ENCODE results near the gene METTL13.
"Not testable (repeated sequence)": the region's sequence is repeated elsewhere in the genome, so short reads cannot be mapped to it uniquely, and the experiment has no call there.

The METTL13 gene

DNA sequence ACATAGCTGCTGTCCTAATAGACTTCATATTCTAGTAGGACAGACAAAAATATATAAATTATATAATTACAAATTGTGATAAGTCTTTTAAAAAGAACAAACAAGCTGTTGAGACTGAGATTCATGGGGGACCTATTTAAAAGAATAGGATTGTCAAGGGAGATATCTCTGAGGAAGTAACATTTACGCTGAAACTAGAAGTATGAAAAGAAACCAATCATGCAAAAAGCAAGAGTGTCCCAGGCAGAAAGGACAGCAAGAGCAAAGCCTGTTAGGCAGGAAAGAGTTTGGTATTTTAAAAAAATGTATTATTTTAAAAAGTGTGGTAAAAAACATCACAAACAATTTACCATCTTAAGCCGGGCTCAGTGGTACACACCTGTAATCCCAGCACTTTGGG lies 9.1 kb upstream of the METTL13 start:
- no peak for DNase-seq

DNA sequence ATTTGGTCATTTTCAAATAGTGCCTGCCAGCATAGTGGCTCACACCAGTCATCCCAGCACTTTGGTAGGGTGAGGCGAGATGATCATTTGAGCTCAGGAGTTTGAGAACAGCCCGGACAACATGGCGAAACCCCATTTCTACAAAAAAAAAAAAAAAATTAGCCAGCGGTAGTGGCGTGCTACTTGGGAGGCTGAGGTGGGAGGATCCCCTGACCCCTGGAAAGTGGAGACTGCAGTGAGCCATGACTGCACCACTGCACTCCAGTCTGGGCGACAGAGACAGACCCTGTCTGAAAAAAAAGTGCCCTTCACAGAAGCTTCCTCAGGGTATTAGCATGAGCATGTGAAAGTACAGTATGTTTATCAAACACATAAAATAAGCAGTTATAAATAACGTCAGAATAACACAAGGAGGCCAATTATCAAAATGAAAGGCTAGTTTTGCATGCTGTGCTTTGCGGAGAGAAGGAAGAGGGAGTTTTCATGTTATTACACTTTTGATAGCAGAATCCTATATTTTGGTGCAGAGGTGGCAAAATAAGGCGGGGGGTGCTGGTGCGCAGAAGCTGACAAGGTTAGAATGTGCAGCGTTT lies 781 bp upstream of the METTL13 start:
- no peak for DNase-seq

DNA sequence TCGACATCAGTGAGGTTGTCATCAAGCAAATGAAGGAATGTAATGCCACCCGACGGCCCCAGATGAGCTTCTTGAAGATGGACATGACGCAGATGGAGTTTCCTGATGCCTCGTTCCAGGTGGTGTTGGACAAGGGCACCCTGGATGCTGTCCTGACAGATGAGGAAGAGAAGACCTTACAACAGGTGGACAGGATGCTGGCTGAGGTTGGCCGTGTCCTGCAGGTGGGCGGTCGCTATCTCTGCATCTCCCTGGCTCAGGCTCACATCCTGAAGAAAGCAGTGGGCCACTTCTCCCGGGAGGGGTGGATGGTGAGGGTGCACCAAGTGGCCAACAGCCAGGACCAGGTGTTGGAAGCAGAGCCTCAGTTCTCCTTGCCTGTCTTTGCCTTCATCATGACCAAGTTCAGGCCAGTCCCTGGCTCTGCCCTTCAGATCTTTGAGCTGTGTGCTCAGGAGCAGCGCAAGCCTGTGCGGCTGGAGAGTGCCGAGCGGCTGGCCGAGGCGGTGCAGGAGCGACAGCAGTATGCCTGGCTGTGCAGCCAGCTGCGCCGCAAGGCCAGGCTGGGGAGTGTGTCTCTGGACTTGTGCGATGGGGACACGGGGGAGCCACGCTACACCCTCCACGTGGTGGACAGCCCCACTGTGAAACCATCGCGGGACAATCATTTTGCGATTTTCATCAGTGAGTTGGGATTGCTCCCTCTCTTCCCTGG lies 2.5 kb downstream of the METTL13 start:
- DNase-seq: no peak

DNA sequence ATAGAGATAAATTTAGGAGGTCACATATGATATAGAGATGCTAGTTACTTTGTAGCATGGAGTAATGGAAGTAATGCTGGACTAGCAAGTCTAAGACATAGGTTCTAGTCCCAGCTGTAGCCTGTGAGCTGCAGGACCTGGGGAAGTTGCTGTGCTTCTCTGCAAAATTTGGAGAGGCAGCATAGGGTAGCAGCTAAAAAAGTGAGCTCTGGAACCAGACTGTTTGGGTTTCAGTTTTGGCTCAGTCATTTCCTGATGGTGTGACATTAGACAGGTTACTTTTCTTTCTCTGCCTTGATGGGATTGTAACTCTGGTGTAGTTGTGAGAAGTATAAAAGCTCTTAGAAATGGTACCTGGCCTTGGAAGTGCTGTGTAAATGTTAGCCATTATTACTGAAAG lies 3.3 kb downstream of the METTL13 start:
- DNase-seq: no peak

DNA sequence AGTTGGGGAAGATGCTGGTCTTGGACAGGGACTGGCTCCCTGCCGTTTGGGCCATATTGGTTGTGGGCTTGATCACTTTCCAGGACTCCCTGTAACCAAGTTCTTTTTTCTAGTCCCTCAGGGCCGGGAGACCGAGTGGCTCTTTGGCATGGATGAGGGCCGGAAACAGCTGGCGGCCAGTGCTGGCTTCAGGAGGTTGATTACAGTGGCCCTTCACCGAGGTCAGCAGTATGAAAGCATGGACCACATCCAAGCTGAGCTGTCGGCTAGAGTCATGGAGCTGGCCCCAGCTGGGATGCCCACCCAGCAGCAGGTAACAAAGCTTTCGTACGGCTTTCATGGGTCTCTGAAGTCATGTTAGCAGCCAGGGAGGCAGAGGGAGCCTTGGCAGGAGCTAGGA lies 4.3 kb downstream of the METTL13 start:
- DNase-seq: no peak

DNA sequence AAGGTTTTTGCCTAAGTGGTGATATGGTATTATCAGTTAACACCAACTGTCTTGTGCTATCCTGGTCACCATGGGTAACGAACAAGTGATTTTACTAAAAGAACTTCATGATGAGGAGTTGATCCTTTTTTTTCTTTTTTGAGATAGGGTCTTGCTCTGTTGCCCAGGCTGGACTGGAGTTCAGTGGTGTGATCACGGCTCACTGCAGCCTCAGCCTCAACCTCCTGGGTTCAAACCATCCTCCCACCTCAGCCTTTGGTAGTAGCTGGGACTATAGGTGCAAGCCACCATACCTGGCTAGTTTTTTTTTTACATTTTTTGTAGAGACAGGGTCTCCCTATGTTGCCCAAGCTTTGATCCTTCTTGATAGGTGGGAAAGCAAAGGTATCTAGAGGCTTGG lies 5.1 kb downstream of the METTL13 start:
- DNase-seq: no peak

DNA sequence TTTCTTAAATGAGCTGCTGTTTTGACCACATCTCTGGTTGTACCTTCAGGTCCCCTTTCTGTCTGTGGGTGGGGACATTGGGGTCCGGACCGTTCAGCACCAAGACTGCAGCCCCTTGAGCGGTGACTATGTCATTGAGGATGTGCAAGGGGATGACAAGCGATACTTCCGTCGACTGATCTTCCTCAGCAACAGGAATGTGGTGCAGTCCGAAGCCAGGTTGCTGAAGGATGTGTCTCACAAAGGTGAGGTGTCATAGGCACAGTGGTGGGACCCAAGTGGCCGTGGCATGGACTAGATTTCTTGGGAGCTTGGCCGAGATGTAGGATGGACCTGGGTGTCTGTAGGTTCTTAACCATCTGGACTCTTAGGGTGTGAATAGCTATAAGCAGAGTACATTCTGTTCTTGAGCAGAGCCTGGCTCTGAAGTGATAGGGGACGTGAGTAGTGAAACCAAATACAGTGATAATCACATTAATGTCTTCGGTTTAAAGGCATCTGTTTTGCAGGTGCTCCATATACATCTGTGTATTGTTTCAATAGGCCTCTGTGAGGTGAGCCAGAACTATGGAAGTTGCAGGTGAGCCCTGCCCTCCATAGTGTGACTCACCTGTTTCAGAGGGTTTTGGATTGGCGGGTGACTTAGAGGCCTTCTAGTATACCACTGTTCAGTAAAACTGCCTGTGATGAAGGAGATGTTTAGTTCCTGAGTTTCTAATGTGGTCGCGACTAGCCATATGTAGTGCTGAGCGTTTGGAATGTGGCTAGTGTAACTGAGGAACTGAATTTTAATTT lies 6.4 kb downstream of the METTL13 start:
- no peak for DNase-seq

DNA sequence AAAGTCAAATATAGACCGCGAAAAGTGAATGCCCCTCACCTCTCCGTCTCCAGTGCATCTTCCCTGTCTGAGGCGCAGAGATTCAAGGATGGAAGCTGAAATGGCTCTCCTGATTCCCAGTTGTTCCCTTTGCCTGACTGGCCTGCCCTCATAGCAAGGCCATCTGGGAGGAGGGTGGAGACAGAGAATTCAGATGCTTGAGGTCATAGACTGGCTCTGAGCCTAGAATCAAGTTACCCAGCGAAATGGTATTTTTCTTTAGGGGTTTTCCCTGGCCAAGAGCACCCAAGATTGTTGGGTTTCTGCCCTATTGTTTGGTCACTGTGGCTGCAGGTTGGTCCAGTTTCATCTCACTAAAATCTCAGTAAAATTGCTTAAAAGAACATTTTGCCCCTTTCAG lies 7.2 kb downstream of the METTL13 start:
- no peak for DNase-seq

DNA sequence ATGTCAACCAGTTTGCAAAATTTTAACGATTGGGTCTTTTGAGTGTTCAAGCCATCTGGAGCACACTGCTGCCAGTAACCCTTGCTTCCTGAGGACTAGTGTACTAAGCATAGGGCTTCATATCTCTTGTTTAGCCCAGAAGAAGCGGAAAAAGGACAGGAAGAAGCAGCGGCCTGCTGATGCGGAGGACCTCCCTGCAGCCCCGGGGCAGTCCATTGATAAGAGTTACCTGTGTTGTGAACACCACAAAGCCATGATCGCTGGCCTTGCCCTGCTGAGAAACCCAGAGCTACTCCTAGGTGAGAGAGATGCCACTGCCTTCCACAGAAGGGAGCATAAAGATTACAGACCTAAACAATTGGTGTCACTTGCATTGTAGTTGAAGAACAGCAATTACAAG lies 8.9 kb downstream of the METTL13 start:
- no peak for DNase-seq

DNA sequence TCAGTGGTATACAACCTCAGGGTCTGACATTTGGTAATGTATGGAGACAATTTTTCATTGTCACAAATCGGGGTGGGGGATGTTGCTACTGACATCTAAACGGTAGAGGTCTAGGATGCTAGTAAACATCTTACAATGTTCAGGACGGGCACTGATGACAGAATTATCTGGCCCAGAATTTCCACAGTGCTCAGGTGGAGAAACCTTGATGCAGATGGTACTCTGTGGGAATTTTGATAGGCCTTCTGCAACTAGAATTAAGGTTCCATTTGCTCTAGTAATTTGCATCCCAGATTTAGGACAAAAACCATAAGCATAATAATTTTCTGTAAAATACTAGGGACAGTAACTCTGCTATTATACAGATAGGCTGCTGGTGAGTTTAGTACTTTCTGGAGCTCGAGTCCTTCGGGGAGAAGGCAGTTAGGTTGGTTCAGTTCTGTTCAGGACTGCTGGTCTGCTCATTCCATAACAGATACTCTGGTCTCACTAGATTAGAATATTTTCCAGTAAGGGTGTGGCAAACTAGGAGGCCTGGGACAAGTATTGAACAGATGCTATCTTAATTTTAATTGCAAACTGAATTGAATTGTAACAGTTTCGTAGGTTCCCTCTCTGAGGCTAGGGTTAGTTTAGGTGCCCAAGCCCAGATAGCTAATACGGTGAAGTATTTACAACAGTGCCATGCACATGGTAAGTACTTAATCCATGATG lies 11.4 kb downstream of the METTL13 start:
- DNase-seq: no peak

DNA sequence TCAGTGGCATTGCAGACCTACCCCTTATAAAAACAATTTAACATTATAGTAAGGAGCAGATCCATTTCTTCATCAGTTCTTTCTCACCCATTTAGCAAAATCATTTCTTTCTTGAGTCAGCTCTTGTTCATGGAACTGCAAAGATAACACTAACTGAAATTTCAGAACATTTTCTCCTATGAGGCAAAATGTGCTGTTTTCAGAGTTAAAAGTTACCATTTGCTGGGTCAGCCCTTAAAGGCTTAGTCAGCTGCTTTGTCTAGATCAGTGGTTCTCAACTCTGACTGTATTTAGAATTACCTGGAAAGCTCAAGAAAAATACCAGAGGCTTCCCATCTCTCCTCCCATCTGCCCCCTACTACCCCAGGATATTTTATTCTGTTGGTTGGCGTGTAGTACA lies 12.2 kb downstream of the METTL13 start:
- DNase-seq: no peak

DNA sequence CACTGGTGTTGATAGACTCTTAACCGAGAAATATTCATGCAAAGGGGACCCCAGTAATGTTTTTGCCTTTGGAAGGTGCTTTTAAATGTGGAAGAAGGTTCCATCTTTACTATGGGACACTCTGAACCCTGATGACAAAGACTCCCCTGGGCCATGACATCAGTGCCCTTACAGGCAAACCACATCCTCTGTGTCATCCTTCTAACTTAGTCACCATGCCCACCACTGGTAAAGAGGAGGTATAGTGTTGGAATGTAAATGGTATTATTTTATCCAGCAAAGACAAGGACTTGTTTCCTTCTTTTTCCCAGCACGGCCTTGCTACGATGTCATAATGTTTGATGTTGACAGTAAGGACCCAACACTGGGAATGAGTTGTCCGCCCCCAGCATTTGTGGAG lies 12.6 kb downstream of the METTL13 start:
- DNase-seq: no peak

DNA sequence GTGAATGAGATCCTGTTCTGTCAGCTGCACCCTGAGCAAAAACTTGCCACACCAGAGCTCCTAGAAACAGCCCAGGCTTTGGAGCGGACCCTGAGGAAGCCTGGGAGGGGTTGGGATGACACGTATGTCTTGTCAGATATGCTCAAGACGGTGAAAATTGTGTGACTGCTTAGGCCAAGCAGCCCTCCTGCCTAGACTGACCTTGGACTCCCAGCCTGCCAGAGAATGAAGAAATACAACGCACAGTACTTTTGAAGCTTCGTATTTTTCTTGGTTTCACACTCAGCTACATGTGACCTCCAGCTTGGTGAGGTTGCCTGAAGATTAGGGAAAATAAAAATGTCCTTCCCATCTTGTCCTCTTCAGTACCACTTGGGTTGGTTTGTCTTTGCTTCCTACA lies 15.1 kb downstream of the METTL13 start:
- no peak for DNase-seq

DNA sequence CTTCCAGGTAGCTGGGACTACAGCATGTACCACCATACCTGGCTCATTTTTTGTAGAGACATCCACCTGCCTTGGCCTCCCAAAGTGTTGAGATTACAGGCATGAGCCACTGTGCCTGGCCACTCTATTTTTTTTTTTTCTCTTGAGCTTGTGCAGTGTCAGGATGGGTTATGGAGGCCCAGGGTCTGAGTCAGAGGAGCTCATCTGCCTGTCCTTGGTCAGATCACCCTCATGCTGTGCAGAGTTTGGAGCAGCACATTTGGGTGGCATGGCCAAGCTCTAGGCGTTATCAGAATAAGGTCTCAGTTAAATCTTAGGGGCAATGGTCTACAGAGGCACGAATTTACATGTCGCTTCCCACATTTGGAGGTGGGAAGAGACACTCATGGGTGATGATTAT lies 16.9 kb downstream of the METTL13 start:
- no peak for DNase-seq

DNA sequence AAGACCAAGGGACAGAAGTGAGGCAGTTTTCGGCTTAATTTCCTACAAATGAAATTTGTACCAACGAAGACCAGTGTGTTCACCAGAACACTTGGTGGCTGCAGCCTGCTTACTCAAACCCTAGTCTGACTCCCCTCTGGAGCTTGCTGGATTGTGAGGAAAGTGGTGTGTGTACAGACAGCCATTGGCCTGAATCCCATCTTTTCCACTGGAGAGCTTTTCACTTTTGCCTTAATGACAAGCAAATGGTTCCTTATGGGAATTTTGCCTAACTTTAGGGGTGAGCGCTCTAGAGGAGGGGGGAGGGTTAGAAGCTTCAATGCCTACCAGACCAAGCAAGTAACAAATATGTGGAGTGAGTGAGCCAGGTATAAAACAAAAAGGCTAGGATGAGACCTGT lies 17.3 kb downstream of the METTL13 start:
- no peak for DNase-seq

DNA sequence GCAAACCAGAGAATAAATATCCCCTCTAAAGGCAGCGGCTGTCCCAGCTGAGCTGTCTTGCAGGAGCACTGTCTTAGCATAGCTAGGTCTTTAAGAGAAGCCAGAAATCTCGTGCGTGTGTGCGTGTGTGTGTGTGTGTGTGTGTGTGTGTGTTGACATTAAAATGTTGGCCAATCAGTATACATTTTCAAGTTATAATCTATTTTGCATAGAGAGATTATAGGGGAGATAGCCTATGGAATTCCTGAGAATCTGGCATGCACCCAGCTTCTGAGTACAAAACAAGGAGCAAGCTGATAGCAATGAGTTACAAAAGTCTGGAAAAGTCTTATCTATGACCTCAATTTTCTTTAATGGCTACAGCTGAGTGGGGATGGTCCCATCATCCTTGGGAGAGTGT lies 17.7 kb downstream of the METTL13 start:
- no peak for DNase-seq

DNA sequence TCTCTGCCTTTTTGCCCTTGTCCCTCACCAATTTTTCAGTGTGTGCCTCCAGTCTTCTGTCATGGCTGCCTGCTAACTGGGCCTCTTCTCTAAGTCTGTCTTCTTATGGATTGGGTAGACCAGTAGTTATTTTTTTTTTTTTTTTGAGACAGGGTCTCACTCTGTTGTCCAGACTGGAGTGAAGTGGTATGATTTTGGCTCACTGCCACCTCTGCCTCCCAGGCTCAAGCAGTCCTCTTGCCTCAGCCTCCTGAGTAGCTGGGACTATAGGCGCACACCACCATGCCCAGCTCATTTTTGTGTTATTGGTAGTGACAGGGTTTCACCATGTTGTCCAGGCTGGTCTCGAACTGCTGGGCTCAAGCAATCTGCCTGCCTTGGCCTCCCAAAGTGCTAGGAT lies 18.2 kb downstream of the METTL13 start:
- DNase-seq: not testable (repeated sequence)

DNA sequence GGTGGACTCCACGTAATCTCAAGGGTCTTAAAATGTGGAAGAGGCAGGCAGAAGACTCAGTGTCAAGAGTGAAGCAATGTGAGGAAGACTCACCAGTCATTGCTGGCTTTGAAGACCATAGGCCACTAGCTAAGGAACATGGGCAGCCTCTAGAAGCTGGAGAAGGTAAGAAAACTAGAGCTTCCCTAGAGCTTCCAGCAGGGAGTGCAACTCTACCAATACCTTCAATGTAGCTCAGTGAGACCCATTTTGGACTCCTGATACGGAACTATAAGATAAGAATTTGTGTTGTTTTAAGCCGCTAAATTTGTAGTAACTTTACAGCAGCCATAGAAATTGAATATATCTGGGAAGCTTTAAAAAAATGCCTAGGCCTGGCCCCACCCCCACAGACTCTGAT lies 18.9 kb downstream of the METTL13 start:
- DNase-seq: no peak

DNA sequence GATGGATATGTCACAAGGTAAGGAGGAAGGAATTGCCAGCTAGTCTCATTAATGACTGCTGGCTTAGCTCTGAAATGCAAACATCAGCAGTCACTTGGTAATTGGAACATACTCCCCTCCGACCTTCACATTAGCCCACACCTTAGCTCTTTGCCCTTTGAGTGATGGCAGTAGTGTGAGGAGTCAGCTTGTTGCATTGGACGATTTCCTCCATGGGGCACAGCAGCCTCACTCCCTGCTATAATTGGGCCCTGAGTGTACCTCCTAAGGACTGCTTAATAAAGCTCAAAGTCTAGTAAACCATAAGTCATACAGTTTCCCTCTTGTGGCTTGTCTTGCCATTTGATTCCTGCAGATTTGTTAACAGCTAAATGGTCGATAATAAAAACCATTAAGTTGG lies 19.4 kb downstream of the METTL13 start:
- no peak for DNase-seq

DNA sequence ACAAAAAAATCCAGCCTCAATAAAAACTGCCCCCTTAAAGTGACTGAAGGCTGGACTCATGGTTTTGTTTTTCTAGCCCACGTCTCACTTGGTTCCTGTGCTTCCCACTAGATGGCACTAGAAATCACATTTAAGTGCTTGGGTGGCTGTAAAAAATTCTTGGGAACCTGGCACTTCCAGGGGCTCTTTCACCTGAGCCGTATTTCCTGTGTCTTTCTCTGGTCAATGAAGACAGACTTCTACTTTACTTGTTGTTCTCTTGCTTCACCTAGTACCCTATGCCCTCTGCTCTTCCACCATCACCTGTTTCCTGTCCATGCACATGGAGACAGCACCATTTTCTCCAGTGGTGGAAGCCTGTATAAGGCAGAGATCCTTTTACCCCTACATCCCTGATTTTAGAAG lies 20.0 kb downstream of the METTL13 start:
- DNase-seq: peak; percentile 56

DNA sequence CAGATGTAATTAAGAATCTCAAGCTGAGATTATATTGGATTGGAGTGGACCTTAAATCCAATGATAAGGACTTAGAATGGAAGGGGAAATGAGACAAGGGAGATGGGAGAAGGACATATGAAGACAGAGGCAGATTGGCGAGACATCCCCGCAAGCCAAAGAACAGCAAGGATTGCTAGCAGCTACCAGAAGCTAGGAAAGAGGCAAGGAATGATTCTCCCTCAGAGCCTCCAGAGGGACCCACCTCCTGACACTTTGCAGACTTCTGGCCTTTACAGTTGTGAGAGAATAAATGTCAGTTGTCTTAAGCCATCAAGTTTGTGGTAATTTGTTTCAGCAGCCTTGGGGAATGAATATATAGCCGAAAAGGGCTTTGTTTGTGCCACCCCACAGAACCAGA lies 20.7 kb downstream of the METTL13 start:
- no peak for DNase-seq

DNA sequence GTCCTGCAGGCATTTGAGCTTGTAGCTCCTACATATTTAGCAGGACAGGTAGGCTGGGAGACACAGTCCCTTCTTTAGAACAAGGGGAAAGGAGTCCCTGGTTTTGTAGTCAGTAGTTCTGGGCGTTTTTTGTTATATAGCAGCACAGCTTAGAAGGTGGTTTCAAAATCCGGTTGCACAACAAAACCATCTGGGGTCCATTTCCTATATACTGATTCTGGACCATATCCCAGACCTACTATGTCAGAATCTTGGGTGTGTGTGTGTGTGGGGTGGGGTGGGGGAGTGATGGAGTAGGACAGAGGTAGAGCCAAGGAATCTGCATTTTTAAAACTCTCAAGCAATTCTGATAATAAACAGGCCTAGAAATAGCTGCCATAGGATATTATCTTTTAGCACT lies 21.6 kb downstream of the METTL13 start:
- DNase-seq: no peak

DNA sequence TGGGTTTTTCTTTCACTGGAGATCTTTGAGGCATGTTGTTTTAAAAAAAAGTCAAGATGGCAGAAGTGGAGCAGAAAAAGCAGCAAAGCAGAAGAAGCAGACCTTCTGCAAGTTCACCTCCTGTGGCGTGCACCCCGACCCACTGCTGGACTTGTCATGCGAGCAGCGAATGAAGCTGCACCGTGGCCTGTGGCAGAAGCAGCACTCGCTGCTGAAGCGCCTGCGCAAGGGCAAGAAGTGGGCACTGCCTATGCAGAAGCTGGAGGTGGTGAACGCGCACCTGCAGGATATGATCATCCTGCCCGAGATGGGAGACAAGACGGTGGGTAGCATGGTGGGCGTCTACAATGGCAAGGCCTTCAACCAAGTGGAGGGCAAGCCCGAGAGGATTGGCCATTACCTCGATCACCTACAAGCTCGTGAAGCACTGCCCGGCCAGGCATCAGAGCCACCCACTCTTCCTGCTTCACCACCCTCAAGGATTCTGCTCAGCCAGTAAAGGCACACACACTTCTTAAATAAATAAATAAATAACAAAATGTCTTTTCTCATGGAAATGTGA lies 22.1 kb downstream of the METTL13 start:
- no peak for DNase-seq
